HG03565 (cell line): Measurements from ENCODE around the gene ABHD3.
"Not testable (repeated sequence)": the region's sequence is repeated elsewhere in the genome, so short reads cannot be mapped to it uniquely, and the experiment has no call there.

Source experiments
- ATAC-seq: cut with Tn5 transposase; IDR thresholded peaks from one replicate; pipeline ENCODE4 v1.9.1; 2021; ENCODE audit warnings: mild to moderate bottlenecking, moderate library complexity; ENCODE audit not compliant: unreplicated experiment

The ABHD3 gene, protein sequence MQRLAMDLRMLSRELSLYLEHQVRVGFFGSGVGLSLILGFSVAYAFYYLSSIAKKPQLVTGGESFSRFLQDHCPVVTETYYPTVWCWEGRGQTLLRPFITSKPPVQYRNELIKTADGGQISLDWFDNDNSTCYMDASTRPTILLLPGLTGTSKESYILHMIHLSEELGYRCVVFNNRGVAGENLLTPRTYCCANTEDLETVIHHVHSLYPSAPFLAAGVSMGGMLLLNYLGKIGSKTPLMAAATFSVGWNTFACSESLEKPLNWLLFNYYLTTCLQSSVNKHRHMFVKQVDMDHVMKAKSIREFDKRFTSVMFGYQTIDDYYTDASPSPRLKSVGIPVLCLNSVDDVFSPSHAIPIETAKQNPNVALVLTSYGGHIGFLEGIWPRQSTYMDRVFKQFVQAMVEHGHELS

DNA sequence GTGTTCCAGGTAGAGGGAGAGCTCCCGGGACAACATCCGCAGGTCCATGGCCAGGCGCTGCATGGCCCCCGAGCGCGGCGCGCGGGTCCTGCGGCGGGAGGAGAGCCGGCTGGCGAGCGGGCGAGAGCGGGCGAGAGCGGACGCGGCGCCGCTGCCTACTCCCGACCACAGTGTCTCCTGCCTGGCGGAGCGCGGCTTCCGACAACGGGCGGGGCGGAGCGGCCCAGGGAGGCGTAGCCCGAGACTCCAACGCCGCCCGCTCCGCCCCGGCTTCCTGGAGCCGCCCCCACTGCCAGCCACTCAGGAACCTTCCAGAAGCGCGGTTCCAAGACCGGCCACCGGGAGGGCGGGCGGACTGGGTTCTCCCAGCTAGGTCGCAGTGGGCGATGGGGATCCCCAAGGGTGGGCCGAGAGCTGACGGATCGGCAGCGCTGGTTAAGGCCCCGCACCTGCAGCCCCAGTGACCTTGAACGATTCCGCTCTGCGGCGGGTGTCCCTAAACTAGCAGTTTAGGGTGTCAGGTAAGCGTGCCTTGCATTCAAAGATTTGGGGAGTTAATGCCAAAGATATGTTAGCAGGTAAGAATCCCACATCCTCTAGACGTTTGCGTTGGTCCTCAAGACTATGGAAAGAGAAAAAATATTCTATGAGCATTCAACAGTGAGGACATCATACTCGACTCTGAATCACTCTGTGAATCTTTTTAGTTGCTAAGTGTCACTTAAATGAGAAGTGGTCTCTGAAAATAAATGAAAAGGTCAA lies at the start of gene ABHD3:
Gene ABHD3, minus strand, starts transcription at position 172 of the 762 bp plus-strand sequence. Its CDS starts 109 bp downstream, at position 63.
- ATAC-seq: peak; percentile 91

- ATAC-seq: no peak
Measured at GRCh38 chr18:21747764-21748693, 43.5 kb upstream of the ABHD3 start.

DNA sequence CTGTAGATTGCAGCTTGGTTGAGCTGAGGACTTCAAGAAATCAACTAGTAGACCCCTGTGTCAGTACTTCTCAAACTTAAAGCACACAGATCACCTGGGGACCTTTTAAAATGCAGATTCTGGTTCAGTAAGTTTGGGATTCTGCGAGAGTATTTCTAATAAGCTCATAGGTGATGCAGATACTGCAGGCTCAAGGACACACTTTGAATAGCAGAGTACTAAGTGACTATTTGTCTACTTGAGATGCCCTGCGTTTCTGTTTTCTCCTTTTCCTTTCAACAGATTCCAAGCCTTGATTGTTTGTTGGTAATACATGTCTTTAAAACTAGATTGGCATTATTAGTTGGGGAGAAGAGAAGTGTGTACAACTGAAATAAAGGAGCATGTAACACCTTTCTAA lies 42.7 kb upstream of the ABHD3 start:
- no peak for ATAC-seq

DNA sequence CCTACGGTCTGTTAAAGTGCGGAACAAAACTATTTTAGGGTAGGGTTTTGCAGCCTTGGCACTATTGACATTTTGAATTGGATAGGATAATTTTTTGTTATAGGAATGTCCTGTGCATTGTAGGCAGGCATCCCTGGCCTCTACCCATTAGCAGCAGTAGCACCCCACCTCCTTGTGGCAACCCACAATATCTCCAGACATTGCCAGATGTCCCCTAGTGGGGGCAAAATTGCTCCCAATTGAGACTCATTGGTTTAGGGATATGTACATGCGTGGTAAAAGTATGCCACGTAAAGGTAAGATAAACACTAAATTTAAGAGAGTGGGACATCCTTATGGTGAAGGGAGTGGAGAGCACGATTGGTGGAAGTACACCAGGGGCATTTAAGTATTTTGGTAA lies 40.7 kb upstream of the ABHD3 start:
- no peak for ATAC-seq

- no peak for ATAC-seq
Measured at GRCh38 chr18:21743166-21743832, 38.7 kb upstream of the ABHD3 start.

GRCh38 chr18:21742315-21742687 lies 37.7 kb upstream of the ABHD3 start:
- ATAC-seq: no peak

DNA sequence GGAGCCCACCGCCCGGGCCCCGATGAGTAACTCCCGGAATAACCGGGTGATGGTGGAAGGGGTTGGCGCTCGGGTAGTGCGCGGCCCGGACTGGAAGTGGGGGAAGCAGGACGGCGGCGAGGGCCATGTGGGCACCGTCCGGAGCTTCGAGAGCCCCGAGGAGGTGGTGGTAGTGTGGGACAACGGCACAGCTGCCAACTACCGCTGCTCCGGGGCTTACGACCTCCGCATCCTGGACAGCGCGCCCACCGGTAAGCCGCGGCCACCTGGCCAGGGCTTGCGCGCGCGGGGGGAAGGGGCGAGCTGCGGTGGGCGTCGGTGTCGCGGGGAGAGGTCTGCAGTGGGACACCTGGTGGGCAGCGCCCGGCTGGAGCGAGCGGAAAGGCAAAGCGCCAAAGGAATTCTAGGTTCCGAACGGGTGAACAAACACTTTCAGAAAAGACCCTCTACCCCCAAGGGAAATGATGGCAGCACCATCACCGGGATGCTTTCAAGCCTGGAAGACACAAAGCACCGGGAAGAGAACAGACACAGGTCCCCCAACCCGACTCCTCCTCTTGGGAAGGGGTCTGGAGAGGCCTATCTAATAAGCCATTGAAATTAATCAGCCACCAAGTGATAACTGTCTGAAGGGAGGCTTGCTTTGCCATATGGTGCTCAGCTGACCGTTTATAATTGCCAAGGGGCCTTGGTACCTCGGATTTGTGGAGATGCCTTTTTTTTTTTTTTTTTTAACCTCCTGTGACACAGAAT lies 37.2 kb upstream of the ABHD3 start:
- peak; percentile 12 for ATAC-seq

DNA sequence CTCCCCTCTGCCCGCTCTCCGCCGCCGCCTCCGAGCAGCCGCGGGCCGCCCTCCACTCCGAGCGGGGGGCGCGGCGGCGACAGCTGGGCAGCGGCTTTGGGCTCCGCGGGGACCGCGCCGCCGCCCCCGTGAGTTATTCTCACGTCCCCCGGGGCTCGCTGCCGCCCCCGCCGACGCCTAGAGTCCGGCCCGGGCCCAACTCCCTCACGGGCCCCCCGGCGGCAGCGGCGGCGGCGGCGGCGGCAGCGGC lies 36.7 kb upstream of the ABHD3 start:
- ATAC-seq: no peak

DNA sequence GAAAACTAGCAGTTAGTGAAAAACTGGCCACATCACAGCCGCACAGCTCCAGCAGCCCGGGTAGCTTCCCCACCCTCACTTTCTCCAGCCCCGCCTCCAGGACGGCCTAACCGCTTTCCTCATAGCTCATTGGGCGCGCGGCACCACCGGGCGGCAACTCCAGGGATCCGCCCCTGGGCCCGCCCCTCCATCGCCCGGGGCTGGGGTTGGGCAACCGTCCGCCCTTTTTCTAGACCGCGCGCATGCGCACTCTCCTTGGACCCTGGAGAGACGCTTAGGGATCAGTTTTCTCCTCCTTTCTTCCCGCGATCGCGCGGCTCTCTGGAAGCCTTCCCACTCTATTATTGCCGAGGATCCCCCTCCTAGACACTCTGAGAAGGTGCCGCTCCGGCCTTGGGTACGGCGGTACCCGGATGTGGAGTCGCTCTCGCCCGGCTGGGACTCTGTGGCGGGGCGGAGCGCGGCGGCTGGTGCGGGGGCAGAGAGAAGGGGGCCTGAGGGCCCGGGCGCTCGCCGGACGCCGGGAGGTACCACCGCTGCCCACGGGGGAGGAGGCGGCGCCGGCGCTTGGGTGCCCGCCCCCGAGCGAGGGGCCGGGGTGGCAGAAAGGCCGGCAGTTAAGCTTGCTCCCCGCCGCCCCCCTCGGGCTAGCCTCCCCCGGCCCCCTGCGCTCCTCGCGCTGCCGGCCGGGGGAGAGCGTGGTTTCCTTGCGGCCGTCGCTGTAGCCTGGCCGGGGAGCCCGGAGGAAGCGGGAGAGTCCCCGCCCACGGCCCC lies 36.2 kb upstream of the ABHD3 start, which contains the start of gene MIB1:
Gene MIB1, plus strand, starts transcription at position 255 of the 774 bp plus-strand sequence. CDS start 792 bp downstream, outside the sequence.
- peak; percentile 90 for ATAC-seq

DNA sequence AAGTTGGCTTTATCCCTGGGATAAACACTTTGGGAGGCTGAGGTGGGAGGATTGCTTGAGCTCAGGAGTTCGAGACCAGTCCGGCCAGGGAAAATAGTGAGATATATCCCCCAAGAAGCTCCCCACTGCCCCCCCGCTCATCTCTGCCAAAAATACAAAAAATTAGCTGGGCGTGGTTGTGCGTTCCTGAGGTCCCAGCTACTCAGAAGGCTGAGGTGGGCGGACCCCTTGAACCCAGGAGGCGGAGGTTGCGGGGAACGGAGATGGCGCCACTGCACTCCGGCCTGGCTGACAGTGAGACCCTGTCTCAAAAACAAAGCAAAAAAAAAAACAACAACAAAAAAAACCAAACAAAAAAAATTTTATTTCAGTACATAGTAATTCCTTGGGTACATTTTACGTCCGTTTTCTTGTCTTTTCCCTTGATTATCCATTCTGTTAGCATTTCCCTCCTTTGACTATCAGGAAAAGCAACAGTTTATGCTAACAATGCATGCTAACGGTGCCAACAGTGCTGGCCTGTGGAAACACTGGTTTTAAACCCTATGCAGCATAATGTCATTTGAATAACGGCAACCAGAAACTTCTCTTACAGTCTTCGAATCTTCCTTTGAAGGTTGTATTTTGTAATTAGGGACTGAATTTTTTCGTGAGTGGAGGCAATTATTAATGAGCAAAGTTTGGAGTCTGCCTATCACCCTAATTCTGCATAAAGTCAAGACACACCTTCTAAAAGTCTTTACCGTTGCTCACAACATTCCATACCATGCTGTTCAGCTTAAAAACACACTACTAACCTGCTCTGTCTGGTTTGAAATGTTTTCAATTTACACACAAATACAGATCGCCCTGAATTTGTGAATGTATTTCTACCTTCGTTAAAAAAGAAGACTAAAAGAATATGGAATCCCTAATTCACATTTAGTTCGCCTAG lies 35.3 kb upstream of the ABHD3 start:
- peak; percentile 9 for ATAC-seq

GRCh38 chr18:21736926-21737325 lies 32.4 kb upstream of the ABHD3 start:
- not testable (repeated sequence) for ATAC-seq

DNA sequence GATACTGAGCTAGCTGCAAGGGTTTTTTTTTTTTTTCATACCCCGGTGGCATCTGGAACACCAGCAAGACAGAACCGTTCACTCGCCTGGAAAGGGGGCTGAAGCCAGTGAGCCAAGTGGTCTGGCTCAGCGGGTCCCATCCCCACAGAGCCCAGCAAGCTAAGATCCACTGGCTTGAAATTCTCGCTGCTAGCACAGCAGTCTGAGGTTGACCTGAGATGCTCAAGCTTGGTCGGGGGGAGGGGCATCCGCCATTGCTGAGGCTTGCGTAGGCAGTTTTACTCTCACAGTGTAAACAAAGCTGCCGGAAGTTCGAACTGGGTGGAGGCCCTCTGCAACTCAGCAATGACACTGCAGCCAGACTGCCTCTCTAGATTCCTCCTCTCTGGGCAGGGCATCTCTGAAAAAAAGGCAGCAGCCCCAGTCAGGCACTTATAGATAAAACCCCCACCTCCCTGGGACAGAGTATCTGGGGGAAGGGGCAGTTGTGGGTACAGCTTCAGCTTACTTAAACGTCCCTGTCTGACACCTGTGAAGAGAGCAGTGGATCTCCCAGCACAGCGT lies 31.0 kb upstream of the ABHD3 start:
- no peak for ATAC-seq

- ATAC-seq: no peak
Measured at GRCh38 chr18:21733011-21733410, 28.4 kb upstream of the ABHD3 start.

- no peak for ATAC-seq
Measured at GRCh38 chr18:21727702-21728101, 23.1 kb upstream of the ABHD3 start.

- no peak for ATAC-seq
Measured at GRCh38 chr18:21725201-21725600, 20.6 kb upstream of the ABHD3 start.

DNA sequence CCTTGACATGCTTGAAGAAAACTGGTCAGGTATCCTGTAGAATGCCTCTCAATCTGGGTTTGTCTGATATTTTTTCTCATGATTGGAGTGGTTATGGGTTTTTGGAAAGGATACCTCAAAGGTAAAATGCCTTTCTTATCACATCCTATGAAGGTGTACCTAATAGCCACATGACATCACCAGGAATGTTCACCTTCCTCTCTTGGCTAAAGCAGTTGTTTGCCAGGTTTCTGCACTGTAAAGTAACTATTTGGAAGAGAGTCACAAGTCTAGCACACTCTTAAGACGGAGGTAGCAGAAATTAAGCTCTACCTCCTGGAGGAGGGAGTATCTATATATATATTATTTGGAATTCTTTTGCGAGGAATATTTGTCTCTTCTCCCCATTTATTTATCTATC lies 18.1 kb upstream of the ABHD3 start:
- no peak for ATAC-seq

GRCh38 chr18:21714474-21714873 lies 9.9 kb upstream of the ABHD3 start:
- ATAC-seq: no peak

DNA sequence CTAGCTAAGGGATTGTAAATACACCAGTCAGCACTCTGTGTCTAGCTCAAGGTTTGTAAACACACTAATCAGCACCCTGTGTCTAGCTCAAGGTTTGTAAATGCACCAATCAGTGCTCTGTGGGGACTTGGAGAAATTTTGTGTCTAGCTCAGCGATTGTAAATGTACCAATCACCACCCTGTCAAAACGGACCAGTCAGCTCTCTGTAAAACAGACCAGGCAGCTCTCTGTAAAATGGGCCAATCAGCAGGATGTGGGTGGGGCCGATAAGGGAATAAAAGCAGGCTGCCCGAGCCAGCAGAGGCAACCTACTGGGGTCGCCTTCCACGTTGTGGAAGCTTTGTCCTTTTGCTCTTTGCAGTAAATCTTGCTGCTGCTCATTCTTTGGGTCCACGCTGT lies 2.6 kb upstream of the ABHD3 start:
- ATAC-seq: not testable (repeated sequence)
